ENCODE data around the gene ATP2A1.

The ATP2A1 gene

GRCh38 chr16:28903344-28904042 lies 25.2 kb downstream of the ATP2A1 start:
- no peak for TF ChIP-seq CTCF (conservative IDR thresholded peaks at IDR 0.05; ENCODE audit: low read length)
- no peak for DNase-seq (ENCODE audit: low read depth)
- no peak overlapping the region for H3K4me3 ChIP-seq (ENCODE audit: low read length)

DNA sequence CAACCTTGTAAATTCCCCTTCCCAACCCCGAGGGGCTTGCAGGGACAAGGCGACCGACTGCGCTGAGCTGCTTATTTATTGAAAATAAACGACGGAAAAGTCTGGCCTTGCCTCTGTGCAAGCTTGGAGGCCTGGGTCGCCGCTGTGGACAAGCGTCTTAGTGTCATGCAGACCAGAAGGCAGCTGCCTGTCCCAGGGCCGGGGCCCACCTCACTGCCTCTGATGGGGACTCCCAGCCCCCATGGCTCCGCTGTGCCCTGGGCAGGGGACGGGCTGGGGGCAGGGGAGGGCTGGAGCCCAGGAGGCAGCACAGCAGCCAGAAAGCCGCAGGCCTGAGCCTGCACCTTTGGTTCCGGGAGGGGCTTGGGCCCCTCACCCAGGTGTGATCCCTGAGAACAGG lies 26.1 kb downstream of the ATP2A1 start:
- TF ChIP-seq CTCF (conservative IDR thresholded peaks at IDR 0.05; ENCODE audit: low read length) = no peak
- H3K4me3 ChIP-seq (ENCODE audit: low read length) = no peak overlapping the region
- DNase-seq (ENCODE audit: low read depth) = no peak

- no peak for DNase-seq (ENCODE audit: low read depth)
- no peak overlapping the region for H3K4me3 ChIP-seq (ENCODE audit: low read length)
- TF ChIP-seq CTCF (conservative IDR thresholded peaks at IDR 0.05; ENCODE audit: low read length) = no peak
Measured at GRCh38 chr16:28904828-28905227, 26.5 kb downstream of the ATP2A1 start.

DNA sequence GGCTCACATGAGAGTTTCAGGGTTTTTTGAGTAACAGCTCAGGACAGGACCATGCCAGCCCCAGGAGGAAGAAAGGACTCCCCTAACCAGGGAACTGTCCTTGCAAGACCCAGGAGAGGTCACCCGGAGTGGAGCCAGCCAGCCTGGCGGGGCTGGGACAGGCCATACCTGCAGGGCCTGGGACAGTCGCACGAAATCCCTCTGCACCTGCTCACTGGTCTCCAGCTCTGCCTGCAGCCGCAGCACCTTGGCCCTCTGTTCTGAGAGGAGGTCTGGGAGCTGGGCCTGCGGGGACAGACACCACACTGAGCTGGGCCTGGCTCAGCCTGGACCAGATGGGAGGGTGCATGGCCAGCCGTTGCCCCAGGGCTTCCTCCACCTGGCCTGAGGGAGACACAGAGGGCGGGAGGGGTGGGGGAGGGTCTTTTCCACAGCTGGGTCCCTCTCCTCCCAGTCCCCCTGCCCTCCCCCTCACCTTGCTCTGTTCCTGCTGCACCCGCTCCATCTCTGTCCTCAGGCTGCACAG lies 27.0 kb downstream of the ATP2A1 start:
- no peak for DNase-seq (ENCODE audit: low read depth)
- no peak overlapping the region for H3K4me3 ChIP-seq (ENCODE audit: low read length)
- TF ChIP-seq CTCF (conservative IDR thresholded peaks at IDR 0.05; ENCODE audit: low read length) = no peak

GRCh38 chr16:28905800-28906372 lies 27.6 kb downstream of the ATP2A1 start:
- DNase-seq (ENCODE audit: low read depth) = no peak
- no peak for TF ChIP-seq CTCF (conservative IDR thresholded peaks at IDR 0.05; ENCODE audit: low read length)
- no peak overlapping the region for H3K4me3 ChIP-seq (ENCODE audit: low read length)

- DNase-seq (ENCODE audit: low read depth) = no peak
- TF ChIP-seq CTCF (conservative IDR thresholded peaks at IDR 0.05; ENCODE audit: low read length) = no peak
- no peak overlapping the region for H3K4me3 ChIP-seq (ENCODE audit: low read length)
Measured at GRCh38 chr16:28910086-28911031, 32.1 kb downstream of the ATP2A1 start.

All from AG10803 (cell line).